ENCODE measurements around the gene DAZ2. TPM values are rescaled to one million over a fixed set of nuclear protein-coding genes. Genes with fewer than 3 reads are reported as not detected.
"Not testable (repeated sequence)": the region's sequence is repeated elsewhere in the genome, so short reads cannot be mapped to it uniquely, and the experiment has no call there.

DAZ2 gene, protein sequence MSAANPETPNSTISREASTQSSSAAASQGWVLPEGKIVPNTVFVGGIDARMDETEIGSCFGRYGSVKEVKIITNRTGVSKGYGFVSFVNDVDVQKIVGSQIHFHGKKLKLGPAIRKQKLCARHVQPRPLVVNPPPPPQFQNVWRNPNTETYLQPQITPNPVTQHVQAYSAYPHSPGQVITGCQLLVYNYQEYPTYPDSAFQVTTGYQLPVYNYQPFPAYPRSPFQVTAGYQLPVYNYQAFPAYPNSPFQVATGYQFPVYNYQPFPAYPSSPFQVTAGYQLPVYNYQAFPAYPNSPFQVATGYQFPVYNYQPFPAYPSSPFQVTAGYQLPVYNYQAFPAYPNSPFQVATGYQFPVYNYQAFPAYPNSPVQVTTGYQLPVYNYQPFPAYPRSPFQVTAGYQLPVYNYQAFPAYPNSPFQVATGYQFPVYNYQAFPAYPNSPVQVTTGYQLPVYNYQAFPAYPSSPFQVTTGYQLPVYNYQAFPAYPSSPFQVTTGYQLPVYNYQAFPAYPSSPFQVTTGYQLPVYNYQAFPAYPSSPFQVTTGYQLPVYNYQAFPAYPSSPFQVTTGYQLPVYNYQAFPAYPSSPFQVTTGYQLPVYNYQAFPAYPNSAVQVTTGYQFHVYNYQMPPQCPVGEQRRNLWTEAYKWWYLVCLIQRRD
- total RNA-seq (not detected), polyA plus RNA-seq (not detected)

DNA sequence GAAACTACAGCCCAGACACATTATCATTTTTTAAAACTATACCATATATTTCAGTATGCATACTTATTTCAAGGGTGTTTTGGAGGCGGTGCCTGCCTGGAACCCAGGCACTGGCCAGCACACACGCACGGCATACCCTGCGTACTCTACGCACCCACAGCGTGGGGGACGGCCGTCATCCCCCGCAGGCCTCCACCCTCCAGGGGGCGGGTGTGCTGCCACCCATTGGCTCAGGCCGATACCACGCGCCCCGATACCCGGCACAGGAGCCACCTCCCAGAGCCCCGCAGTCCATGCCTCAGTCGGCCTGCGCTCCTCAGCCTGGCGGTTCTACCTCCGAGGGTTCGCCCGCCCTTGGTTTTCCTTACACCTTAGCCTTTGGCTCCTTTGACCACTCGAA lies at the start of gene DAZ2:
TSS of gene DAZ2 (plus strand) at position 301 of the 400 bp plus-strand sequence. CDS start 208 bp downstream, outside the sequence.
- H3K36me3 ChIP-seq; H3K27ac ChIP-seq; DNase-seq; H3K27me3 ChIP-seq; H3K9me3 ChIP-seq; intact Hi-C loops (cut with DNase I); H3K4me1 ChIP-seq; H3K4me3 ChIP-seq: not testable (repeated sequence)
- no CpG with 5 or more reads among the region's 23 CpGs for WGBS, 2 donors

DNA sequence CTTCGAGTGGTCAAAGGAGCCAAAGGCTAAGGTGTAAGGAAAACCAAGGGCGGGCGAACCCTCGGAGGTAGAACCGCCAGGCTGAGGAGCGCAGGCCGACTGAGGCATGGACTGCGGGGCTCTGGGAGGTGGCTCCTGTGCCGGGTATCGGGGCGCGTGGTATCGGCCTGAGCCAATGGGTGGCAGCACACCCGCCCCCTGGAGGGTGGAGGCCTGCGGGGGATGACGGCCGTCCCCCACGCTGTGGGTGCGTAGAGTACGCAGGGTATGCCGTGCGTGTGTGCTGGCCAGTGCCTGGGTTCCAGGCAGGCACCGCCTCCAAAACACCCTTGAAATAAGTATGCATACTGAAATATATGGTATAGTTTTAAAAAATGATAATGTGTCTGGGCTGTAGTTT lies 20.4 kb upstream of the DAZ2 start, which contains the start of gene DAZ1:
TSS of gene DAZ1 (minus strand) at position 101 of the 400 bp plus-strand sequence. CDS start 208 bp downstream, outside the sequence.
- H3K4me1 ChIP-seq; intact Hi-C loops (cut with DNase I); H3K9me3 ChIP-seq; H3K27ac ChIP-seq; H3K4me3 ChIP-seq; H3K27me3 ChIP-seq; H3K36me3 ChIP-seq; DNase-seq: not testable (repeated sequence)
- WGBS, 2 donors = no CpG with 5 or more reads among the region's 23 CpGs

DNA sequence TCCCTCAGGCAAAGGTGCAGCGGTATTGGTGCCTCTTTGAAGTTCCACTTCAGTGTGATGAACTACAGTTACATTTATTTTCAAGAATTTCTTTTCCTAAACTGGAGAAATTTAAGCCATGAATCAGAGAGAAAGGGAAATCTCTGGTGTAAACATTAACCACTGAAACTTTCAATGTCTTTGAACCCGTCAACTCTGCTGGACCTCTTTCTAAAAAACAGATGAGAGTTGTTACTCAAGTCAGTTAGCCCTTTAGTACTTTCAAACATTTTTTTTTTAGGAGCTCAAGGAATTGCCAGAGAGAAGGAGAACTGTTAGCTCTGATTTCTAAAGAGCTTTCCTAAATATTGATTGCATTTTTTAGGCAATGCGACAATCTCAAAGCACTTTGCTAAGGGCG lies 11.9 kb upstream of the DAZ2 start:
- H3K4me1 ChIP-seq; H3K36me3 ChIP-seq; DNase-seq; H3K27ac ChIP-seq; H3K27me3 ChIP-seq; H3K4me3 ChIP-seq; H3K9me3 ChIP-seq; intact Hi-C loops (cut with DNase I): not testable (repeated sequence)
- WGBS, 2 donors = no CpG with 5 or more reads among the region's 4 CpGs

DNA sequence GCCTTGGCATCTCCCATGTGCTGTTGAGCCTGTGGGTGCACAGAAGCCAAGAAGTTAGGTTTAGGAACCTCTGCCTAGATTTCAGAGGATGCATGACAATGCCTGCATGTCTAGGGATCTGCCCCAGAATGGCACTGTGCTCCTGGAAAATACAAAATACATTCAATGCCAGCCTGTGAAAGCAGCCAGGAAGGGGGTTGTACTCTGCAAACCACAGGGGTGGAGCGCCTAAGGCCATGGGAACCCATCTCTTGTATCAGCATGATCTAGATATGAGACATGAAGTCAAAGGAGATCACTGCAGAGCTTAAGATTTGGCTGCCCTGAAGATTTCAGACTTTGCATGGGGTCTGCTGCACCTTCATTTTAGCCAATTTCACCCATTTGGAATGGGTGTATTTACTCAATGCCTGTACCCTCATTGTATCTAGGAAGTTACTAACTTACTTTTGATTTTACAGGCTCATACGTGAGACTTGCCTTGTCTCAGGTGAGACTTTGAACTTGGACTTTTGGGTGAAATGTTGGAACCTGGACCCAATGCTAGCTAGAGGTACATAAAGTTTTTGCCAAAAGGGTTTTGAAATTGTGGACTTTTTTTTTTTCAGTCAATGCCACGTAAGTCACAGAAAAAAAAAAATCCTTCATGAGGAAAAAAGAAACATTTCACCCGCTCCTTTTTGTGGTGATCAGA lies 9.4 kb upstream of the DAZ2 start:
- H3K27me3 ChIP-seq; intact Hi-C loops (cut with DNase I); DNase-seq; H3K36me3 ChIP-seq; H3K4me3 ChIP-seq; H3K4me1 ChIP-seq; H3K9me3 ChIP-seq; H3K27ac ChIP-seq: not testable (repeated sequence)
- WGBS, 2 donors = no CpG with 5 or more reads among the region's 4 CpGs

DNA sequence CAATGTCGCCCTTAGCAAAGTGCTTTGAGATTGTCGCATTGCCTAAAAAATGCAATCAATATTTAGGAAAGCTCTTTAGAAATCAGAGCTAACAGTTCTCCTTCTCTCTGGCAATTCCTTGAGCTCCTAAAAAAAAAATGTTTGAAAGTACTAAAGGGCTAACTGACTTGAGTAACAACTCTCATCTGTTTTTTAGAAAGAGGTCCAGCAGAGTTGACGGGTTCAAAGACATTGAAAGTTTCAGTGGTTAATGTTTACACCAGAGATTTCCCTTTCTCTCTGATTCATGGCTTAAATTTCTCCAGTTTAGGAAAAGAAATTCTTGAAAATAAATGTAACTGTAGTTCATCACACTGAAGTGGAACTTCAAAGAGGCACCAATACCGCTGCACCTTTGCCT lies 8.7 kb upstream of the DAZ2 start:
- H3K4me3 ChIP-seq; H3K27me3 ChIP-seq; DNase-seq; H3K36me3 ChIP-seq; H3K4me1 ChIP-seq; intact Hi-C loops (cut with DNase I); H3K9me3 ChIP-seq; H3K27ac ChIP-seq: not testable (repeated sequence)
- whole genome bisulfite sequencing, 2 donors = no CpG with 5 or more reads among the region's 4 CpGs

Other genes with a start within 250 kb of the DAZ2 start
- gene BPY2, start 235.3 kb upstream of the DAZ2 start, total RNA-seq = not detected
- gene BPY2, start 235.3 kb upstream of the DAZ2 start, polyA plus RNA-seq = not detected
- gene DAZ1, start 20.5 kb upstream of the DAZ2 start, total RNA-seq = not detected
- gene DAZ1, start 20.5 kb upstream of the DAZ2 start, polyA plus RNA-seq = not detected